ENCODE results near the gene PARD3B. TPM values are rescaled to one million over a fixed set of nuclear protein-coding genes. Genes with fewer than 3 reads are reported as not detected.

Gene PARD3B
- total and polyA plus RNA-seq, 5 donors from 2014 or later: 0.03 to 0.68 (median 0.08) TPM; not detected in 1

DNA sequence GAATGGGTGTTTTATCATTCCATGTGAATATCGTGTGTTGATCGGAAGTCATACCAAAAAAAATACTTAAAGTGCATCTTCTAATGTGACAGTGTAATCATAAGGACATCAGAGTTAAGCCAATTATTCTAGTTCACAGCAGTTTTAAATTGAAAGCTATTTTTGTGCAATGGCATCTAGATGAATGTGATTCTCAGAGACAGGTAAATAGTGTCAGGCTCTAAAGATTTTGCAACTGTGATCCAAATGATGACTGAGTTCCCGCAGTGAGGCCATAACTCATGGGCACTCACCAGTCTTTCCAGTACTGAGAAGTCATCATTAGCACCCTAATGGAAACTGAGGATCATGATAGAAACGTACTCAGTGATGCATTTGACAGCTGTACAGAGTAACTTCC lies 542.6 kb downstream of the PARD3B start:
- H3K9me3 Mint-ChIP-seq: peaks cover 0 to 4% (median 0%) of the 10 kb centered on the region in 7 donors
- Histone ChIP-seq H3K9me3 (ENCODE audit: control insufficient read depth in 2 of 2, low read length in 2 of 2) (no peaks in the 10 kb centered on the region), H3K27ac (ENCODE audit: insufficient read depth, low read length, poor library complexity, severe bottlenecking) (no peak overlapping the region), H3K4me1 (ENCODE audit: control insufficient read depth, insufficient read depth, low read length, poor library complexity, severe bottlenecking) (no peaks in the 10 kb centered on the region), H3K4me3 (ENCODE audit: low read depth, low read length) (no peak overlapping the region), H3K27me3 (ENCODE audit: control insufficient read depth, insufficient read depth, low read length) (no peaks in the 10 kb centered on the region), H3K36me3 (ENCODE audit: control insufficient read depth, insufficient read depth, low read length) (no peaks in the 10 kb centered on the region)
- ATAC-seq (ENCODE audit: low read depth in 2 of 2): no peak
- H3K27me3 Mint-ChIP-seq: peaks cover 11% of the 10 kb centered on the region
- H3K36me3 Mint-ChIP-seq: peaks cover 10% of the 10 kb centered on the region
- no peak overlapping the region for H3K27ac Mint-ChIP-seq
- H3K4me1 Mint-ChIP-seq: peaks cover 7 to 22% (median 12%) of the 10 kb centered on the region in 4 donors
- no peak overlapping the region for H3K4me3 Mint-ChIP-seq
- no peak for DNase-seq

DNA sequence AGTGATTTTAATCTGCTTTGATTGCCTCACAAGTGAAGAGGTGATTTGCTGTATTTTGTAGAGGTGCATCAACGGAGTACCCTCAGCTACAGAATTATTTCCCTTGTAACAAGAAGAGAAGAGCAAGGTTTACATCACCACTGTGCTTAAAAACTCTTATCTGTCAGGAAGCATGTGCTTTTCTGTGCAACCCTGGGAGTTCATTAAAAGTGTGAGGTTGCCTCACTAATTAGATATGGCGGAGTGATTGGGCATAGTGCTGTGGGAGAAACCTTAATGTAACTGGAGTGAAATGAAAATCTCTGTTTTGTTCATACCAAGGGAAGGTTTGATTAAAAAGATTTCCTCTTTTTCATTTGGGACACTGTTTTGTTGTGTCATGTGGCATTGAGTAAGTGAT lies 544.7 kb downstream of the PARD3B start:
- no peak for DNase-seq
- peaks cover 0 to 4% (median 0%) of the 10 kb centered on the region in 7 donors for H3K9me3 Mint-ChIP-seq
- peaks cover 4 to 16% (median 8%) of the 10 kb centered on the region in 4 donors for H3K4me1 Mint-ChIP-seq
- ATAC-seq (ENCODE audit: low read depth in 2 of 2): no peak
- peaks cover 10% of the 10 kb centered on the region for H3K36me3 Mint-ChIP-seq
- Histone ChIP-seq H3K9me3 (ENCODE audit: control insufficient read depth in 2 of 2, low read length in 2 of 2) (no peaks in the 10 kb centered on the region), H3K4me3 (ENCODE audit: low read depth, low read length) (no peak overlapping the region), H3K27ac (ENCODE audit: insufficient read depth, low read length, poor library complexity, severe bottlenecking) (no peak overlapping the region), H3K4me1 (ENCODE audit: control insufficient read depth, insufficient read depth, low read length, poor library complexity, severe bottlenecking) (no peaks in the 10 kb centered on the region), H3K36me3 (ENCODE audit: control insufficient read depth, insufficient read depth, low read length) (no peaks in the 10 kb centered on the region), H3K27me3 (ENCODE audit: control insufficient read depth, insufficient read depth, low read length) (no peaks in the 10 kb centered on the region)
- peaks cover 17% of the 10 kb centered on the region for H3K27me3 Mint-ChIP-seq
- H3K27ac Mint-ChIP-seq: no peak overlapping the region
- H3K4me3 Mint-ChIP-seq: no peak overlapping the region

DNA sequence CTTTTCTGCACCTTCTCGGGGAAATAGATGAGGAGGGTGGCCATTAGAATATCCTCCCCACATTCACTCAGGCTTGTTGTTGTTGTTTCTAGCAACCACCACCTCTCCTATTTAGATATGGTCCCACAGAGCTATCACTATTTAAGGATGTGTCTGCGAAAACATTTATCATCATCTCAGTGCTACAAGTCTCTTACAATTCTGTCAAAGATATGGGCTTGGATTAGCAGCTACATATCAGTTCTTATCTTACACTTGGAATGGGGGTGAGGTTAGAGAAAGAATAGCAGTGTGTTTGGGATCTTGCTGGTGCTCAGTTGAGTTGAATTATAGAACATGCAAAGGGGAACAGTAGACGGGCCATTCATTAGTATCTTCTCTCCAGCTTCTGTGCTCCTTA lies 546.1 kb downstream of the PARD3B start:
- ATAC-seq (ENCODE audit: low read depth in 2 of 2) (no peak), DNase-seq (no peak)
- Mint-ChIP-seq H3K4me1 (peaks cover 4 to 18% (median 8%) of the 10 kb centered on the region in 4 donors), H3K9me3 (peaks cover 0 to 4% (median 0%) of the 10 kb centered on the region in 7 donors), H3K4me3 (no peak overlapping the region), H3K27me3 (peaks cover 17% of the 10 kb centered on the region), H3K36me3 (peaks cover 10% of the 10 kb centered on the region), H3K27ac (peak overlapping the region in 1 of 3 donors; percentile 1)
- Histone ChIP-seq H3K9me3 (ENCODE audit: control insufficient read depth in 2 of 2, low read length in 2 of 2) (no peaks in the 10 kb centered on the region), H3K4me3 (ENCODE audit: low read depth, low read length) (no peak overlapping the region), H3K27me3 (ENCODE audit: control insufficient read depth, insufficient read depth, low read length) (no peaks in the 10 kb centered on the region), H3K27ac (ENCODE audit: insufficient read depth, low read length, poor library complexity, severe bottlenecking) (no peak overlapping the region), H3K4me1 (ENCODE audit: control insufficient read depth, insufficient read depth, low read length, poor library complexity, severe bottlenecking) (no peaks in the 10 kb centered on the region), H3K36me3 (ENCODE audit: control insufficient read depth, insufficient read depth, low read length) (no peaks in the 10 kb centered on the region)

DNA sequence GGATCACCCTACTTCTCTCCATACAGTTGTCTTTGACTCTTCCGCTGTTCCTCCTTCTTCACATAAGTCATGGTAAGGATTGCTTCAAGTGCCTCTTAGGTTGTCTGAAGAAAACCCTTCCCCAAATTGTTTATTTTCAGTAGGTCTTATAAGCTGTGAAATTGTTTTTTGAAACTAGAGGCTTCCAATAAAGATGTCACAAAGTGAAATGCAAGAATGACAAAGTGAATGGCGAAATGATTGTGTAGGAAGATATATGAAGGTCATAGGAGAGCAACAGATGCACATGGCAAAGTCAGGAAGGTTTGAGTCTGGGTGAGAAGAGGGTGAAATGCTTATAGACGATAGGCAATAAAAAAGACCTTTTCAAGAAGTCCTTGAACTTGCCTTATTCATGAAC lies 548.8 kb downstream of the PARD3B start:
- Mint-ChIP-seq H3K36me3 (peaks cover 10% of the 10 kb centered on the region), H3K4me3 (no peak overlapping the region), H3K4me1 (peaks cover 7 to 16% (median 9%) of the 10 kb centered on the region in 4 donors), H3K27ac (no peak overlapping the region), H3K27me3 (peaks cover 12% of the 10 kb centered on the region), H3K9me3 (peaks cover 0 to 4% (median 0%) of the 10 kb centered on the region in 7 donors)
- Histone ChIP-seq H3K27me3 (ENCODE audit: control insufficient read depth, insufficient read depth, low read length) (no peaks in the 10 kb centered on the region), H3K4me3 (ENCODE audit: low read depth, low read length) (no peak overlapping the region), H3K36me3 (ENCODE audit: control insufficient read depth, insufficient read depth, low read length) (no peaks in the 10 kb centered on the region), H3K4me1 (ENCODE audit: control insufficient read depth, insufficient read depth, low read length, poor library complexity, severe bottlenecking) (no peaks in the 10 kb centered on the region), H3K27ac (ENCODE audit: insufficient read depth, low read length, poor library complexity, severe bottlenecking) (no peak overlapping the region), H3K9me3 (ENCODE audit: control insufficient read depth in 2 of 2, low read length in 2 of 2) (no peaks in the 10 kb centered on the region)
- no peak for ATAC-seq (ENCODE audit: low read depth in 2 of 2)
- no peak for DNase-seq

DNA sequence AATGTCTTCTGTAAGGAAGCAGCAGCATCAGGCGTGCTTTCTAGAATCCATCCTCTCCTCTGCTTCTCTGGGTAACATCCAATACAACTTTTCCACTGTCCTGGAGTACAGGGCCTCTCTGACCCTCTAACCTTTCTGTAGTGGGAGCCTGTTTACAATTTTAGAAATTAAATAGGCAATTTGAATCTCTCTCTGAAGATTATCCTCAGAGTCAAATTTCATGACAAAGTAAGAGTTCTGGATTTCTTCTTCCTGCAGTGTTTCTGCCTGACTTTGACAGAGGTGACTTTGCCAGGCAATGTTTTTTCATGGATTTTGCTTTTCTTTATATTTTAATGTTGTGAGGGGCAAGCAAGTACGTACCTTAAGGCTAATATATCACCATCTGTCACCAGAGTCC lies 558.4 kb downstream of the PARD3B start:
- H3K4me3 ChIP-seq (ENCODE audit: low read depth, low read length): no peak overlapping the region
- ATAC-seq (ENCODE audit: low read depth in 2 of 2) (no peak), DNase-seq (no peak)
- H3K27me3 ChIP-seq (ENCODE audit: control insufficient read depth, insufficient read depth, low read length): no peaks in the 10 kb centered on the region
- Mint-ChIP-seq H3K36me3 (no peaks in the 10 kb centered on the region), H3K4me1 (peaks cover 2 to 6% (median 4%) of the 10 kb centered on the region in 4 donors), H3K4me3 (no peak overlapping the region), H3K9me3 (no peaks in the 10 kb centered on the region), H3K27ac (peak overlapping the region in 1 of 3 donors; percentile 28), H3K27me3 (no peaks in the 10 kb centered on the region)
- no peak overlapping the region for H3K27ac ChIP-seq (ENCODE audit: insufficient read depth, low read length, poor library complexity, severe bottlenecking)
- H3K36me3 ChIP-seq (ENCODE audit: control insufficient read depth, insufficient read depth, low read length): no peaks in the 10 kb centered on the region
- H3K4me1 ChIP-seq (ENCODE audit: control insufficient read depth, insufficient read depth, low read length, poor library complexity, severe bottlenecking): no peaks in the 10 kb centered on the region
- no peaks in the 10 kb centered on the region for H3K9me3 ChIP-seq (ENCODE audit: control insufficient read depth in 2 of 2, low read length in 2 of 2)

DNA sequence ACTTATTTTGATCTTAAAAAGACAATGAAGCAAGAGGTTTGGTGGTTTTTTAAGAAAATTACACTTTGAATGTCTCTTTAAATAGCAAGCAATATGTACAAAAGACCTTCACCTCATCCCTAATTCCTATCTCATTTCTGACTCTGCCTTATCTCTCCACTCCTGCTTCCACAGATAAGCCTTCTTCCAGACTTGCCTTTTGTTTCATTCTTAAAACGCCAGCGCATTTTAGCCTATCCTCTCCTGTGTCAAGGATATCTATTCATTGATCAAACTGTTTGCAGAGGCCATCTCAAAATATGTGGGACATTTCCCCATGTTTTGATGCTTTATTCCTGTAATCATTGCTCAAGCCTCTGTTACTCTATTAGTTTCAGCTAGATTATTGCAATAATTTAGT lies 562.5 kb downstream of the PARD3B start:
- Mint-ChIP-seq H3K4me3 (no peak overlapping the region), H3K27ac (no peak overlapping the region), H3K36me3 (no peaks in the 10 kb centered on the region), H3K27me3 (no peaks in the 10 kb centered on the region), H3K4me1 (peaks cover 0 to 6% (median 3%) of the 10 kb centered on the region in 4 donors), H3K9me3 (peaks cover 0 to 2% (median 0%) of the 10 kb centered on the region in 7 donors)
- H3K4me3 ChIP-seq (ENCODE audit: low read depth, low read length): no peak overlapping the region
- ATAC-seq (ENCODE audit: low read depth in 2 of 2) (no peak), DNase-seq (no peak)
- H3K4me1 ChIP-seq (ENCODE audit: control insufficient read depth, insufficient read depth, low read length, poor library complexity, severe bottlenecking): no peaks in the 10 kb centered on the region
- H3K27ac ChIP-seq (ENCODE audit: insufficient read depth, low read length, poor library complexity, severe bottlenecking): no peak overlapping the region
- H3K36me3 ChIP-seq (ENCODE audit: control insufficient read depth, insufficient read depth, low read length): no peaks in the 10 kb centered on the region
- H3K27me3 ChIP-seq (ENCODE audit: control insufficient read depth, insufficient read depth, low read length): no peaks in the 10 kb centered on the region
- H3K9me3 ChIP-seq (ENCODE audit: control insufficient read depth in 2 of 2, low read length in 2 of 2): peaks cover 9 to 10% of the 10 kb centered on the region in 2 experiments

DNA sequence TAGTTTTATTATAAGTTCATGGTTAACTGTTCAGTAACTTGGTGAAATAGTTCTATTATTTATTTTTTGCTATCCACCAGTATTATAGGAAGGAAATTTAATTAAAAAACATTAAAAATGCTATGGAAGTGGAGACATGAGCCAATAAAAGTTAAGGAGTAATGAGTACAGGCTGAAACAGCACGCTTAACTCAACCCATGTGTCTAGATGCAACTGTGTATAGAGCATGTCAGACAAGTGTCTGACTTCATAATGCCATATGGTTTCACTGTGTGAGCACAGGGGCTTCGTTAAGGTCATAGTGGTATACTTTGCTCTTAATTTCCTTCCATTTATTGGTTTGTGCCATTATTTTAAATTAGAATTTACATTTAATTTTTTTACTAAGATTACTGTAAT lies 570.2 kb downstream of the PARD3B start:
- no peak overlapping the region for H3K4me3 Mint-ChIP-seq
- Histone ChIP-seq H3K9me3 (ENCODE audit: control insufficient read depth in 2 of 2, low read length in 2 of 2) (peaks cover 9 to 10% of the 10 kb centered on the region in 2 experiments), H3K4me1 (ENCODE audit: control insufficient read depth, insufficient read depth, low read length, poor library complexity, severe bottlenecking) (peaks cover 3% of the 10 kb centered on the region), H3K27ac (ENCODE audit: insufficient read depth, low read length, poor library complexity, severe bottlenecking) (no peak overlapping the region), H3K36me3 (ENCODE audit: control insufficient read depth, insufficient read depth, low read length) (no peaks in the 10 kb centered on the region), H3K27me3 (ENCODE audit: control insufficient read depth, insufficient read depth, low read length) (no peaks in the 10 kb centered on the region), H3K4me3 (ENCODE audit: low read depth, low read length) (no peak overlapping the region)
- H3K27me3 Mint-ChIP-seq: no peaks in the 10 kb centered on the region
- ATAC-seq (ENCODE audit: low read depth in 2 of 2) (no peak), DNase-seq (no peak)
- H3K4me1 Mint-ChIP-seq: peaks cover 0 to 7% (median 2%) of the 10 kb centered on the region in 4 donors
- no peaks in the 10 kb centered on the region for H3K36me3 Mint-ChIP-seq
- no peak overlapping the region for H3K27ac Mint-ChIP-seq
- peaks cover 0 to 7% (median 0%) of the 10 kb centered on the region in 7 donors for H3K9me3 Mint-ChIP-seq

DNA sequence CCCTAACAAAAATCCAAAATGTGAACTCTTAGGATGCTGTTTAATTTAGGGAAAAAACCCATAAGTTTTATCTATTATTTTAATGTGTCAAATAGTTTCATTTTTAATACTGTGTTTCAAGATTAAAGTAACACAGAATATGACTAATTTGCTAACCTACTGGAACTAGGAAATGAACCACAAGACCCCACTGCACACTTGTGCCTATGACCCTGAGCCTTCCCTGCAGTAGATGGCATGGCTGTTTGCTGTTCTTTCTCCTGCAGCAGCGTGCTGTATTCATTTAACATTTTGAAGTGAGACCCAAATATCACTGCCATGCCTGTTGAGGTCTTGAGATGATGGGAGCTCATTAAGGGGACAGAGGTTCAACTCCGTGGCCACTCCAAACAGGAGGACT lies 571.9 kb downstream of the PARD3B start:
- no peak overlapping the region for H3K27ac Mint-ChIP-seq
- H3K36me3 Mint-ChIP-seq: no peaks in the 10 kb centered on the region
- H3K4me3 Mint-ChIP-seq: no peak overlapping the region

More for the DNA sequence above, 571.9 kb downstream of the PARD3B start:
- Mint-ChIP-seq H3K27me3 (no peaks in the 10 kb centered on the region), H3K9me3 (peaks cover 0 to 7% (median 0%) of the 10 kb centered on the region in 7 donors), H3K4me1 (peaks cover 0 to 7% (median 2%) of the 10 kb centered on the region in 4 donors)
- ATAC-seq (ENCODE audit: low read depth in 2 of 2): no peak
- peaks cover 3% of the 10 kb centered on the region for H3K4me1 ChIP-seq (ENCODE audit: control insufficient read depth, insufficient read depth, low read length, poor library complexity, severe bottlenecking)
- H3K27ac ChIP-seq (ENCODE audit: insufficient read depth, low read length, poor library complexity, severe bottlenecking): no peak overlapping the region
- no peaks in the 10 kb centered on the region for H3K27me3 ChIP-seq (ENCODE audit: control insufficient read depth, insufficient read depth, low read length)
- DNase-seq: no peak
- H3K36me3 ChIP-seq (ENCODE audit: control insufficient read depth, insufficient read depth, low read length): no peaks in the 10 kb centered on the region
- H3K9me3 ChIP-seq (ENCODE audit: control insufficient read depth in 2 of 2, low read length in 2 of 2): peaks cover 2 to 3% of the 10 kb centered on the region in 2 experiments
- H3K4me3 ChIP-seq (ENCODE audit: low read depth, low read length): no peak overlapping the region

Measured in CD4-positive, CD25-positive, alpha-beta regulatory T cell (primary cell).